K562 (cell line): Measurements from ENCODE around the gene COL13A1. TPM values are rescaled to one million over a fixed set of nuclear protein-coding genes. Genes with fewer than 3 reads are reported as not detected.

Source experiments
- ATAC-seq: fragments of 200-7000 bp; cut with Tn5 transposase; 3 replicates; pipeline ENCODE4 v1.9.1; 2020; ENCODE audit warnings: moderate library complexity
- BruUV-seq: library from RNA; stranded (reverse); fragments of 400-500 nt; replicated peaks from 2 replicates; lab custom pipeline; 2021; lab: Mats Ljungman, UMichigan
- CTCF ChIA-PET: fragments of 300-600 bp; formaldehyde crosslinking; extraction: SDS; loops from one replicate; lab custom pipeline; 2021; ENCODE audit warnings: low intra/inter-chr PET ratio; lab: Yijun Ruan, JAX
- POLR2A ChIA-PET: fragments of 300-600, 350-650 bp; sonication (Branson Sonifier 250); formaldehyde crosslinking; extraction: SDS; loops from one replicate; lab custom pipeline; 2021; ENCODE audit warnings: antibody characterized with exemption, inconsistent platforms; lab: Yijun Ruan, JAX
- DNase-seq, 4 experiments: peaks; one replicate each; pipeline versions ENCODE4 v3.0.0 to v3.0.0-alpha.2; 2011 to 2018; ENCODE audit warnings: low spot score in 3 of 4, mixed read lengths in 3 of 4; ENCODE audit errors: extremely low read depth in 1 of 4
- FAIRE-seq: peaks from 2 replicates; lab custom pipeline; 2011; peaks lifted over from hg19 to GRCh38; lab: Jason Lieb, UNC
- H2AFZ ChIP-seq: 2 replicates; pipeline ENCODE4 v1.6.0; 2011; ENCODE audit warnings: low read depth, low read length, control low read depth, inconsistent platforms
- H3K27ac ChIP-seq: fragments of 200-600 bp; 3 replicates; pipeline ENCODE4 v1.8.0; 2011; ENCODE audit warnings: low read depth, mild to moderate bottlenecking, control low read depth, inconsistent platforms, low read length, moderate library complexity, mixed read lengths; ENCODE audit errors: extremely low read depth
- H3K27me3 ChIP-seq, 2 experiments: fragments of 300-600 bp in 1 of 2; 2 replicates in 1 of 2; 3 replicates in 1 of 2; pipeline versions ENCODE4 v1.6.0 to v1.8.0; 2011; ENCODE audit warnings: inconsistent platforms in 2 of 2, low read length in 2 of 2, mild to moderate bottlenecking in 1 of 2, mixed read lengths in 1 of 2, moderate library complexity in 1 of 2; ENCODE audit not compliant: control insufficient read depth in 2 of 2, insufficient read depth in 2 of 2
- H3K36me3 ChIP-seq: fragments of 300-600 bp; 3 replicates; pipeline ENCODE4 v1.8.0; 2011; ENCODE audit warnings: mild to moderate bottlenecking, low read length, inconsistent platforms; ENCODE audit not compliant: control insufficient read depth, insufficient read depth
- H3K4me1 ChIP-seq, 2 experiments: fragments of 200-600 bp in 1 of 2; replicated peaks in 1 of 2; 2 replicates in 1 of 2; 3 replicates in 1 of 2; pipeline versions ENCODE4 v1.5.1 to v1.8.0; 2011; ENCODE audit warnings: inconsistent platforms in 2 of 2, low read length in 2 of 2, mild to moderate bottlenecking in 1 of 2, mixed read lengths in 1 of 2, moderate library complexity in 1 of 2; ENCODE audit not compliant: control insufficient read depth in 2 of 2, insufficient read depth in 2 of 2
- H3K4me2 ChIP-seq: 2 replicates; pipeline ENCODE4 v1.6.1; 2011; ENCODE audit warnings: low read length, control low read depth, inconsistent platforms, mixed read lengths; ENCODE audit not compliant: insufficient read depth
- H3K4me3 ChIP-seq: fragments of 200-600 bp; sonication (generic), shearing (Covaris generic); 2 replicates; pipeline ENCODE4 v1.5.1; 2016; ENCODE audit warnings: control low read depth, inconsistent platforms
- H3K79me2 ChIP-seq: fragments of 200-600 bp; 3 replicates; pipeline ENCODE4 v1.8.0; 2011; ENCODE audit warnings: low read length, inconsistent platforms; ENCODE audit not compliant: control insufficient read depth, insufficient read depth
- H3K9ac ChIP-seq, 2 experiments: 2 replicates each; pipeline versions ENCODE4 v1.6.0 to v1.6.1; 2011; ENCODE audit warnings: low read depth in 2 of 2, low read length in 2 of 2, control low read depth in 1 of 2, inconsistent platforms in 1 of 2, mild to moderate bottlenecking in 1 of 2, mixed read lengths in 1 of 2; ENCODE audit not compliant: insufficient read depth in 1 of 2
- H3K9me1 ChIP-seq: one replicate; pipeline ENCODE4 v1.6.0; 2011; ENCODE audit warnings: inconsistent platforms, mild to moderate bottlenecking, low read length, moderate library complexity; ENCODE audit not compliant: control insufficient read depth, insufficient read depth
- H3K9me3 ChIP-seq: replicated peaks from 2 replicates; pipeline ENCODE4 v1.5.1; 2011; ENCODE audit warnings: low read depth, low read length, inconsistent platforms; ENCODE audit not compliant: control insufficient read depth, insufficient read depth
- H4K20me1 ChIP-seq: replicated peaks from 2 replicates; pipeline ENCODE4 v1.6.1; 2011; ENCODE audit warnings: low read length, inconsistent platforms, mixed read lengths; ENCODE audit not compliant: control insufficient read depth, insufficient read depth
- ARID1B ChIP-seq: fragments of 450-650 bp; IDR thresholded peaks from 2 replicates; pipeline ENCODE4 v1.6.1; 2016; ENCODE audit warnings: antibody characterized with exemption, mild to moderate bottlenecking, inconsistent platforms
- CBX5 ChIP-seq: IDR thresholded peaks from 2 replicates; pipeline ENCODE4 v1.6.1; 2014; ENCODE audit warnings: low read depth, borderline replicate concordance
- ETV1 ChIP-seq: fragments of 450-650 bp; conservative IDR thresholded peaks from 2 replicates; pipeline ENCODE4 v1.6.1; 2016; ENCODE audit warnings: missing genetic modification characterization, control low read depth, low read depth, missing compliant biosample characterization
- KAT7 ChIP-seq: sonication (generic); formaldehyde crosslinking; IDR thresholded peaks from 2 replicates; pipeline ENCODE4 v1.8.0; 2022; ENCODE audit warnings: missing genetic modification reagents, mild to moderate bottlenecking, borderline replicate concordance
- KHSRP ChIP-seq: fragments of 450-650 bp; IDR thresholded peaks from 2 replicates; pipeline ENCODE4 v1.6.1; 2017
- KLF13 ChIP-seq: fragments of 450-650 bp; IDR thresholded peaks from 2 replicates; pipeline ENCODE4 v1.6.1; 2016; ENCODE audit warnings: missing genetic modification characterization, low read depth, mild to moderate bottlenecking, missing compliant biosample characterization, moderate library complexity, borderline replicate concordance
- MAFF ChIP-seq: IDR thresholded peaks from 2 replicates; pipeline ENCODE4 v1.6.1; 2012; ENCODE audit warnings: low read length, improper control_type of control experiment
- NCOA4 ChIP-seq: fragments of 450-650 bp; IDR thresholded peaks from 2 replicates; pipeline ENCODE4 v1.6.1; 2018; ENCODE audit warnings: mild to moderate bottlenecking; ENCODE audit not compliant: partially characterized antibody
- OTX1 ChIP-seq: fragments of 450-650 bp; formaldehyde crosslinking; IDR thresholded peaks from 2 replicates; pipeline ENCODE4 v1.4.0; 2022; ENCODE audit warnings: mild to moderate bottlenecking
- RFX5 ChIP-seq: IDR thresholded peaks from 2 replicates; pipeline ENCODE4 v1.6.1; 2011; ENCODE audit warnings: low read depth, mild to moderate bottlenecking, improper control_type of control experiment, low read length
- SMARCC2 ChIP-seq: fragments of 450-650 bp; IDR thresholded peaks from 2 replicates; pipeline ENCODE4 v1.6.1; 2017; ENCODE audit warnings: antibody characterized with exemption, moderate library complexity, mild to moderate bottlenecking, low read depth
- SMC3 ChIP-seq: conservative IDR thresholded peaks from 2 replicates; pipeline ENCODE4 v1.6.1; 2011; ENCODE audit warnings: low read depth, low read length, improper control_type of control experiment; ENCODE audit not compliant: insufficient read depth
- ZNF431 ChIP-seq: sonication (generic); formaldehyde crosslinking; IDR thresholded peaks from 2 replicates; pipeline ENCODE4 v1.8.0; 2022; ENCODE audit warnings: mild to moderate bottlenecking, missing genetic modification reagents
- WGBS: fragments of 100-300 bp; shearing (Covaris generic); methylation state at CpG from one replicate; pipeline ENCODE4 v1.1.6; 2016; ENCODE audit warnings: low coverage, mixed read lengths; ENCODE audit not compliant: insufficient coverage; ENCODE audit errors: missing lambda C conversion rate; 5-methylcytosine and 5-hydroxymethylcytosine counted together
- in situ Hi-C: fragments of 300-500 bp; cut with MboI; formaldehyde crosslinking; loops from 4 replicates; pipeline ENCODE4 v1.15.0; 2018; ENCODE audit warnings: inconsistent platforms, mixed read lengths
- intact Hi-C: fragments of 100-400 bp; cut with micrococcal nuclease; formaldehyde crosslinking; loops from 2 replicates; pipeline ENCODE4 v1.14.2; 2022
- polyA plus RNA-seq, 8 experiments: library from polyadenylated mRNA; depleted of rRNA in 4 of 8; stranded (reverse) in 5 of 8; unstranded in 3 of 8; fragments of >200 nt; fragmentation: Nextera tagmentation in 2 of 8; fragmentation: Illumina TruSeq in 1 of 8; extraction: Ambion mirVana in 2 of 8; extraction: Trizol in 1 of 8; gene quantifications; 2 replicates each; pipeline versions ENCODE4 v1.2.1 to v1.2.3, GENCODE V29; 2011 to 2014; ENCODE audit warnings: inconsistent platforms in 1 of 8, missing spikeins in 1 of 8
- total RNA-seq, 7 experiments: library from RNA; depleted of rRNA in 6 of 7; stranded (reverse); fragments of >200 nt in 6 of 7; fragmentation: Illumina TruSeq in 2 of 7; extraction: Trizol in 2 of 7; gene quantifications; 2 replicates each; pipeline versions ENCODE4 v1.2.1 to v1.2.3, GENCODE V29; 2011 to 2021; ENCODE audit warnings: low replicate concordance in 1 of 7
- TF ChIP-seq, protein P1 (sequence below): sonication (generic); formaldehyde crosslinking; IDR thresholded peaks from 2 replicates; pipeline ENCODE4 v1.8.1; 2023; ENCODE audit warnings: mild to moderate bottlenecking, missing genetic modification reagents
- TF ChIP-seq, protein P2 (sequence below): fragments of 250-450 bp; sonication (Bioruptor Pico); IDR thresholded peaks from 2 replicates; pipeline ENCODE4 v1.4.0; 2020; ENCODE audit warnings: mild to moderate bottlenecking, moderate library complexity

Gene COL13A1
- total and polyA plus RNA-seq, 9 of the 15 experiments (the other 6 are each of a cell fraction or from before 2014, with no cell fraction given) = not detected

DNA sequence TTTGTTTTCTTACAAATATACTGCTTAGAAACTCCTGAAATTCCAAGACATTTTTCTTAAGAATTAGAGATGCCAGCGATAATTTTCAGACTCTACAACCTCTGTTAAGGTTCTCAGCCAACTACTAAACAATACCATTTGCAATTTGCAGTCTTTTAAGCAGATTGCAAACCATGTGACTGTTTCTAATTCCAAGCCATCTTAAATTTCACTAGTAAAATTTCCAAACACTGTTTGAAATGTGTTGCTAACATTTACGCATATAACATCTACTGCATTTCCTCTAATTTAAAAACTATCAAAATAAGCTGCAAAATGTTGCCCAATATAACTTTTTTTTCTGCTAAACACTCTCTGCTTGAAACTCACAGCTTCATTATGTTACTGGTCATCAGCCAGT, 194.9 kb downstream of the COL13A1 start (continued):
- TF ChIP-seq SMARCC2 (no peak), SMC3 (no peak), NCOA4 (no peak), ETV1 (tag) (no peak), ARID1B (no peak)

DNA sequence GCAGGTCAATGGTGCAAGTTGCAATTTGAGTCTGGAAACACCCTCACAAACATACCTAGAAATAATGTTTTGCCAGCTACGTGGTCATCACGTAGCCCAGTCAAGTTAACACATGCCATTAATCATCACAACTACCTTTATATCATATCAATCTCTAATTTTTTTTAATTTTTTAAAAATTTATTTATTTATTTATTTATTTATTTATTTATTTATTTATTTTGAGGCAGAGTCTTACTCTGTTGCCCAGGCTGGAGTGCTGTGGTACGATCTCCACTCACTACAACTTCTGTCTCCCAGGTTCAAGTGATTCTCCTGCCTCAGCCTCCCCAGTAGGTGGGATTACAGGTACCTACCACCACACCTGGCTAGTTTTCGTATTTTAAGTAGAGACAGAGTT, 198.6 kb downstream of the COL13A1 start:
- intact Hi-C loops = no loop called here
- H3K27me3 ChIP-seq = peaks cover 0 to 13% of the 10 kb centered on the region in 2 experiments; a peak in 3 of 5 replicates
- H3K9me1 ChIP-seq = no peaks in the 10 kb centered on the region
- H3K9ac ChIP-seq = no peak overlapping the region
- no peak for FAIRE-seq
- no peak overlapping the region for H3K4me2 ChIP-seq
- no peak for TF ChIP-seq ZNF431 (CRISPR knock-in tag)
- TF ChIP-seq MAFF = no peak
- TF ChIP-seq OTX1 = no peak
- no peak for TF ChIP-seq KHSRP
- TF ChIP-seq KAT7 = no peak
- TF ChIP-seq, protein P1, sequence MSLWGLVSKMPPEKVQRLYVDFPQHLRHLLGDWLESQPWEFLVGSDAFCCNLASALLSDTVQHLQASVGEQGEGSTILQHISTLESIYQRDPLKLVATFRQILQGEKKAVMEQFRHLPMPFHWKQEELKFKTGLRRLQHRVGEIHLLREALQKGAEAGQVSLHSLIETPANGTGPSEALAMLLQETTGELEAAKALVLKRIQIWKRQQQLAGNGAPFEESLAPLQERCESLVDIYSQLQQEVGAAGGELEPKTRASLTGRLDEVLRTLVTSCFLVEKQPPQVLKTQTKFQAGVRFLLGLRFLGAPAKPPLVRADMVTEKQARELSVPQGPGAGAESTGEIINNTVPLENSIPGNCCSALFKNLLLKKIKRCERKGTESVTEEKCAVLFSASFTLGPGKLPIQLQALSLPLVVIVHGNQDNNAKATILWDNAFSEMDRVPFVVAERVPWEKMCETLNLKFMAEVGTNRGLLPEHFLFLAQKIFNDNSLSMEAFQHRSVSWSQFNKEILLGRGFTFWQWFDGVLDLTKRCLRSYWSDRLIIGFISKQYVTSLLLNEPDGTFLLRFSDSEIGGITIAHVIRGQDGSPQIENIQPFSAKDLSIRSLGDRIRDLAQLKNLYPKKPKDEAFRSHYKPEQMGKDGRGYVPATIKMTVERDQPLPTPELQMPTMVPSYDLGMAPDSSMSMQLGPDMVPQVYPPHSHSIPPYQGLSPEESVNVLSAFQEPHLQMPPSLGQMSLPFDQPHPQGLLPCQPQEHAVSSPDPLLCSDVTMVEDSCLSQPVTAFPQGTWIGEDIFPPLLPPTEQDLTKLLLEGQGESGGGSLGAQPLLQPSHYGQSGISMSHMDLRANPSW = no peak
- no peak for TF ChIP-seq CBX5
- TF ChIP-seq, protein P2, sequence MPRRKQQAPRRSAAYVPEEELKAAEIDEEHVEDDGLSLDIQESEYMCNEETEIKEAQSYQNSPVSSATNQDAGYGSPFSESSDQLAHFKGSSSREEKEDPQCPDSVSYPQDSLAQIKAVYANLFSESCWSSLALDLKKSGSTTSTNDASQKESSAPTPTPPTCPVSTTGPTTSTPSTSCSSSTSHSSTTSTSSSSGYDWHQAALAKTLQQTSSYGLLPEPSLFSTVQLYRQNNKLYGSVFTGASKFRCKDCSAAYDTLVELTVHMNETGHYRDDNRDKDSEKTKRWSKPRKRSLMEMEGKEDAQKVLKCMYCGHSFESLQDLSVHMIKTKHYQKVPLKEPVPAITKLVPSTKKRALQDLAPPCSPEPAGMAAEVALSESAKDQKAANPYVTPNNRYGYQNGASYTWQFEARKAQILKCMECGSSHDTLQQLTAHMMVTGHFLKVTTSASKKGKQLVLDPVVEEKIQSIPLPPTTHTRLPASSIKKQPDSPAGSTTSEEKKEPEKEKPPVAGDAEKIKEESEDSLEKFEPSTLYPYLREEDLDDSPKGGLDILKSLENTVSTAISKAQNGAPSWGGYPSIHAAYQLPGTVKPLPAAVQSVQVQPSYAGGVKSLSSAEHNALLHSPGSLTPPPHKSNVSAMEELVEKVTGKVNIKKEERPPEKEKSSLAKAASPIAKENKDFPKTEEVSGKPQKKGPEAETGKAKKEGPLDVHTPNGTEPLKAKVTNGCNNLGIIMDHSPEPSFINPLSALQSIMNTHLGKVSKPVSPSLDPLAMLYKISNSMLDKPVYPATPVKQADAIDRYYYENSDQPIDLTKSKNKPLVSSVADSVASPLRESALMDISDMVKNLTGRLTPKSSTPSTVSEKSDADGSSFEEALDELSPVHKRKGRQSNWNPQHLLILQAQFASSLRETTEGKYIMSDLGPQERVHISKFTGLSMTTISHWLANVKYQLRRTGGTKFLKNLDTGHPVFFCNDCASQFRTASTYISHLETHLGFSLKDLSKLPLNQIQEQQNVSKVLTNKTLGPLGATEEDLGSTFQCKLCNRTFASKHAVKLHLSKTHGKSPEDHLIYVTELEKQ = no peak
- no peak for TF ChIP-seq KLF13 (tag)
- no peak for TF ChIP-seq RFX5
- in situ Hi-C loops = no loop called here
- BruUV-seq = no TSS peak
- H4K20me1 ChIP-seq = no peaks in the 10 kb centered on the region
- H3K9me3 ChIP-seq = no peaks in the 10 kb centered on the region
- H3K27ac ChIP-seq = no peak overlapping the region
- H3K79me2 ChIP-seq = no peaks in the 10 kb centered on the region
- 1% methylated on average over 4 of the region's 4 CpGs for WGBS
- no peaks in the 10 kb centered on the region for H3K36me3 ChIP-seq
- ChIA-PET POLR2A (no interaction called here), CTCF (no interaction called here)
- no peaks in the 10 kb centered on the region for H3K4me1 ChIP-seq
- H2AFZ ChIP-seq = no peak overlapping the region
- no peak for ATAC-seq
- DNase-seq = no peak
- H3K4me3 ChIP-seq = no peak overlapping the region
